H1 (cell line): ENCODE data around the gene NKD2. TPM values are rescaled to one million over a fixed set of nuclear protein-coding genes. Genes with fewer than 3 reads are reported as not detected.

Experiments
- CTCF ChIA-PET: fragments of 300-600 bp; sonication (Branson Sonifier 250); formaldehyde crosslinking; loops from one replicate; lab custom pipeline; 2021; ENCODE audit not compliant: partially characterized antibody; lab: Charles Lee
- POLR2A ChIA-PET: fragments of 300-600 bp; sonication (Branson Sonifier 250); formaldehyde crosslinking; loops from one replicate; lab custom pipeline; 2021; ENCODE audit warnings: inconsistent platforms; ENCODE audit not compliant: partially characterized antibody; lab: Charles Lee
- DNase-seq, 2 experiments: peaks; one replicate each; pipeline versions ENCODE4 v3.0.0 to v3.0.0-alpha.2; 2010 to 2022; ENCODE audit warnings: low spot score in 2 of 2, low read depth in 1 of 2, mixed read lengths in 1 of 2
- FAIRE-seq: peaks from 2 replicates; lab custom pipeline; 2011; peaks lifted over from hg19 to GRCh38; lab: Jason Lieb, UNC
- H2AFZ ChIP-seq: 2 replicates; pipeline ENCODE4 v1.8.1; 2012; ENCODE audit warnings: low read length, inconsistent platforms
- H2AK5ac ChIP-seq: 2 replicates; pipeline ENCODE4 v1.6.1; 2013; ENCODE audit warnings: low read depth, low read length
- H2BK120ac ChIP-seq: replicated peaks from 2 replicates; pipeline ENCODE3; 2013; ENCODE audit warnings: low read depth, low read length, inconsistent platforms
- H2BK12ac ChIP-seq: 2 replicates; pipeline ENCODE4 v1.6.1; 2013; ENCODE audit warnings: low read depth, low read length
- H2BK15ac ChIP-seq: 2 replicates; pipeline ENCODE4 v1.6.1; 2013; ENCODE audit warnings: low read length
- H2BK20ac ChIP-seq: 2 replicates; pipeline ENCODE4 v1.6.1; 2013; ENCODE audit warnings: low read length
- H2BK5ac ChIP-seq: 2 replicates; pipeline ENCODE4 v1.6.1; 2013; ENCODE audit warnings: low read depth, low read length
- H3K14ac ChIP-seq: 2 replicates; pipeline ENCODE4 v1.6.1; 2013; ENCODE audit warnings: inconsistent platforms; ENCODE audit not compliant: insufficient read length
- H3K18ac ChIP-seq: 2 replicates; pipeline ENCODE4 v1.6.1; 2013; ENCODE audit warnings: low read length; ENCODE audit errors: extremely low read depth
- H3K23ac ChIP-seq: 2 replicates; pipeline ENCODE4 v1.6.1; 2013; ENCODE audit warnings: inconsistent platforms; ENCODE audit not compliant: insufficient read length
- H3K23me2 ChIP-seq: 2 replicates; pipeline ENCODE4 v1.6.1; 2013; ENCODE audit warnings: low read depth, low read length
- H3K27ac ChIP-seq: 2 replicates; pipeline ENCODE4 v1.6.1; 2011; ENCODE audit warnings: low read depth, low read length, inconsistent platforms
- H3K27me3 ChIP-seq, 4 experiments: replicated peaks in 1 of 4; 1 replicate in 1 of 4; 2 replicates in 3 of 4; pipeline versions ENCODE4 v1.6.1 to v1.8.1; 2011 to 2013; ENCODE audit warnings: low read length in 3 of 4, mild to moderate bottlenecking in 3 of 4, inconsistent platforms in 2 of 4, mixed read lengths in 2 of 4, moderate library complexity in 1 of 4; ENCODE audit not compliant: control insufficient read depth in 3 of 4, insufficient read depth in 3 of 4; ENCODE audit errors: extremely low read depth in 1 of 4
- H3K36me3 ChIP-seq, 4 experiments: 2 replicates each; pipeline versions ENCODE4 v1.6.1 to v1.8.1; 2011 to 2013; ENCODE audit warnings: mild to moderate bottlenecking in 4 of 4, low read length in 3 of 4, moderate library complexity in 2 of 4, control low read depth in 1 of 4, inconsistent platforms in 1 of 4; ENCODE audit not compliant: insufficient read depth in 4 of 4, control insufficient read depth in 2 of 4
- H3K4ac ChIP-seq: replicated peaks from 2 replicates; pipeline ENCODE3; 2013; ENCODE audit warnings: low read length, low read depth, mixed read lengths, inconsistent platforms; ENCODE audit not compliant: insufficient read length
- H3K4me1 ChIP-seq, 4 experiments: replicated peaks in 1 of 4; 1 replicate in 1 of 4; 2 replicates in 3 of 4; pipeline versions ENCODE4 v1.6.1 to v1.8.1; 2011 to 2013; ENCODE audit warnings: low read length in 3 of 4, inconsistent platforms in 2 of 4, mixed read lengths in 1 of 4; ENCODE audit not compliant: insufficient read depth in 4 of 4, control insufficient read depth in 3 of 4
- H3K4me2 ChIP-seq, 2 experiments: 2 replicates each; pipeline versions ENCODE4 v1.6.1 to v1.8.1; 2011 to 2013; ENCODE audit warnings: low read depth in 2 of 2, low read length in 2 of 2, control low read depth in 1 of 2, inconsistent platforms in 1 of 2, mild to moderate bottlenecking in 1 of 2; ENCODE audit not compliant: insufficient read depth in 1 of 2
- H3K4me3 ChIP-seq, 4 experiments: fragments of 200-600, 300-600 bp in 1 of 4; sonication (generic), shearing (Covaris generic), sonication (Bioruptor Twin) in 1 of 4; 2 replicates each; pipeline versions ENCODE4 v1.5.1 to v1.8.1; 2011 to 2016; ENCODE audit warnings: low read length in 4 of 4, low read depth in 3 of 4, control low read depth in 2 of 4, inconsistent platforms in 2 of 4, mild to moderate bottlenecking in 2 of 4, mixed read lengths in 1 of 4, moderate library complexity in 1 of 4; ENCODE audit not compliant: insufficient read depth in 2 of 4; ENCODE audit errors: extremely low read depth in 1 of 4
- H3K56ac ChIP-seq: replicated peaks from 2 replicates; pipeline ENCODE3; 2013; ENCODE audit warnings: low read depth, mild to moderate bottlenecking, mixed read lengths, low read length, inconsistent platforms; ENCODE audit not compliant: insufficient read length
- H3K79me1 ChIP-seq: 2 replicates; pipeline ENCODE4 v1.6.1; 2013; ENCODE audit warnings: low read depth, low read length, control low read depth
- H3K79me2 ChIP-seq, 2 experiments: 2 replicates each; pipeline versions ENCODE4 v1.6.1 to v1.8.1; 2012 to 2013; ENCODE audit warnings: low read length in 2 of 2, mild to moderate bottlenecking in 2 of 2, inconsistent platforms in 1 of 2; ENCODE audit not compliant: insufficient read depth in 2 of 2, control insufficient read depth in 1 of 2
- H3K9ac ChIP-seq, 4 experiments: replicated peaks in 1 of 4; 1 replicate in 1 of 4; 2 replicates in 3 of 4; pipeline versions ENCODE4 v1.6.1 to v1.8.1; 2011 to 2013; ENCODE audit warnings: low read depth in 3 of 4, low read length in 3 of 4, control low read depth in 2 of 4, mild to moderate bottlenecking in 2 of 4, moderate library complexity in 2 of 4, inconsistent platforms in 1 of 4; ENCODE audit errors: extremely low read depth in 1 of 4
- H3K9me3 ChIP-seq, 2 experiments: 2 replicates each; pipeline versions ENCODE4 v1.6.1 to v1.8.1; 2012 to 2013; ENCODE audit warnings: mild to moderate bottlenecking in 2 of 2, moderate library complexity in 2 of 2, control low read depth in 1 of 2, inconsistent platforms in 1 of 2, low read depth in 1 of 2, low read length in 1 of 2, mixed read lengths in 1 of 2; ENCODE audit not compliant: insufficient read depth in 2 of 2
- H4K20me1 ChIP-seq, 2 experiments: replicated peaks in 1 of 2; 2 replicates each; pipeline versions ENCODE3 to v1.8.1; 2011 to 2013; ENCODE audit warnings: inconsistent platforms in 2 of 2, low read length in 2 of 2, mild to moderate bottlenecking in 1 of 2; ENCODE audit not compliant: insufficient read depth in 2 of 2, control insufficient read depth in 1 of 2
- H4K5ac ChIP-seq: 2 replicates; pipeline ENCODE4 v1.6.1; 2013; ENCODE audit warnings: low read length, low read depth, mixed read lengths, inconsistent platforms; ENCODE audit not compliant: insufficient read length
- H4K8ac ChIP-seq: 2 replicates; pipeline ENCODE4 v1.8.0; 2013; ENCODE audit warnings: mild to moderate bottlenecking, moderate library complexity, low read length, inconsistent platforms; ENCODE audit not compliant: insufficient read depth; ENCODE audit errors: extremely low read depth
- H4K91ac ChIP-seq: replicated peaks from 2 replicates; pipeline ENCODE3; 2013; ENCODE audit warnings: low read length, mixed read lengths, inconsistent platforms; ENCODE audit not compliant: insufficient read length
- ASH2L ChIP-seq: fragments of 200-600, 300-600 bp; sonication (generic); IDR thresholded peaks from one replicate; pipeline ENCODE4 v1.7.1; 2017; ENCODE audit warnings: low read length
- KDM1A ChIP-seq: fragments of 200-600, 300-600 bp; sonication (generic); IDR thresholded peaks from 2 replicates; pipeline ENCODE4 v1.7.1; 2016; ENCODE audit warnings: mild to moderate bottlenecking, low read length, borderline replicate concordance
- PHF8 ChIP-seq: fragments of 200-600 bp; sonication (generic); conservative IDR thresholded peaks from 2 replicates; pipeline ENCODE4 v1.7.1; 2012; ENCODE audit warnings: low read depth, mild to moderate bottlenecking, inconsistent platforms, low read length, moderate library complexity
- SP1 ChIP-seq: IDR thresholded peaks from 2 replicates; pipeline ENCODE4 v1.6.1; 2011; ENCODE audit warnings: low read depth, low read length
- TCF12 ChIP-seq: IDR thresholded peaks from 2 replicates; pipeline ENCODE4 v1.6.1; 2011; ENCODE audit warnings: low read depth, mild to moderate bottlenecking, low read length
- WGBS, 2 experiments: shearing (Covaris generic) in 1 of 2; methylation state at CpG; one replicate each; pipeline versions ENCODE4 v1.1.6 to v1.1.7; 2013 to 2015; ENCODE audit warnings: low lambda C conversion rate in 2 of 2, mixed read lengths in 2 of 2, inconsistent platforms in 1 of 2, low coverage in 1 of 2, missing lambda C conversion rate in 1 of 2; ENCODE audit not compliant: insufficient replicate concordance in 2 of 2, insufficient coverage in 1 of 2, insufficient read length in 1 of 2; ENCODE audit errors: extremely low coverage in 1 of 2, missing lambda C conversion rate in 1 of 2; 5-methylcytosine and 5-hydroxymethylcytosine counted together
- polyA plus RNA-seq, 7 experiments: library from polyadenylated mRNA; depleted of rRNA in 3 of 7; stranded (reverse) in 5 of 7; unstranded in 2 of 7; fragments of >200 nt in 5 of 7; fragments of 200-250 nt in 2 of 7; gene quantifications; 1 replicate in 5 of 7; 2 replicates in 1 of 7; 4 replicates in 1 of 7; pipeline versions ENCODE4 v1.2.1 to v1.2.3, GENCODE V29; 2011 to 2013; ENCODE audit warnings: missing spikeins in 2 of 7, mixed read lengths in 2 of 7
- total RNA-seq: library from RNA; stranded (reverse); fragmentation: NEBNext Ultra II Directional; extraction: Animal tissue kit (Norgen Biotek cat#: 25700); gene quantifications from 2 replicates; pipeline ENCODE4 v1.2.1, GENCODE V29; 2021

Gene NKD2
- total and polyA plus RNA-seq, 2 of the 8 experiments (the other 6 are each of a cell fraction or from before 2014, with no cell fraction given) = 5.5 to 7.9 TPM

DNA sequence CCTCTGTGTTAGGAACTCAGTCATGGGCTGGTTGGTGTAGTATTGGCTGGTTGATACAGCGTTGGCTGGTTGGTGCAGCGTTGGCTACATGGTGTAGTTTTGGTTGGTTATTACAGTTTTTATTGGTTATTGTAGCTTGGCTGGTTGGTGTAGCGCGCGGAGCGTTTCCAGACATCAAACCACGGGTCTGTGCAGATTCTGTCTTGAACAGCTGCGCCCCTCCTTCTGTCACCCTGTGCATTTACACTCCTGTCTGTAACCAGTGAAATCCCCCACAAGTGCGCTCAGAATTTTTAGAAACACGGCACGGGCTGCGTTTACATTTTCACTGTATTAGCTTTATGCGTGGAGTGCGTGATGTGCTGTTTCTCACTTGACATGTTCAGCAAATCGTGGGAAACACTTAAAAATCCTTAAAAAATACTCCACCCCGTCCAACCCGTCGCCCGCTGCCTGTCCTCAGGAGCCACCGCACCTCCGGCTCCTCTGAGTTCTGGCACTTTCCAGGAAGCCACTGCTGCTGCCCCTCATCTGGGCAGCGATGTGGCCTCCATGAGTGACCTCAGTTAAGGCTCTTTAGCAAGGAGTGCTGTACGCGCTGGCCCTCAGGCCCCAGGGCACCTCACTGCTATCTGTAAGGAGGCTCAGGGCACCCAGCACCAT lies 20.8 kb downstream of the NKD2 start:
- Histone ChIP-seq H2BK15ac (peak overlapping the region; percentile 55; the same call in 1 of the 2 replicates), H2BK20ac (no peak overlapping the region), H3K27me3 (no peaks in the 10 kb centered on the region), H3K4ac (no peak overlapping the region), H2AFZ (no peak overlapping the region), H4K20me1 (no peaks in the 10 kb centered on the region), H4K8ac (no peak overlapping the region), H3K79me2 (no peaks in the 10 kb centered on the region), H2AK5ac (no peak overlapping the region), H3K4me3 (no peak overlapping the region), H3K18ac (no peak overlapping the region), H3K14ac (no peak overlapping the region), H2BK12ac (no peak overlapping the region), H3K27ac (no peak overlapping the region), H3K23ac (no peak overlapping the region), H4K5ac (no peak overlapping the region), H3K36me3 (no peaks in the 10 kb centered on the region), H3K9ac (no peak overlapping the region), H3K23me2 (no peaks in the 10 kb centered on the region), H3K79me1 (no peaks in the 10 kb centered on the region), H3K4me1 (peaks cover 0 to 3% (median 1%) of the 10 kb centered on the region in 4 experiments; a peak in 3 of 7 replicates), H2BK120ac (no peak overlapping the region), H2BK5ac (no peak overlapping the region), H3K56ac (no peak overlapping the region), H3K9me3 (no peaks in the 10 kb centered on the region), H3K4me2 (no peak overlapping the region), H4K91ac (no peak overlapping the region)
- TF ChIP-seq PHF8 = no peak
- no peak for TF ChIP-seq TCF12
- TF ChIP-seq SP1 = no peak
- TF ChIP-seq ASH2L = no peak
- no peak for TF ChIP-seq KDM1A
- ChIA-PET CTCF (interaction anchor here (1.0 to 3.5 kb wide), 7 partner anchors 10 to 138 kb away, joined by 4 to 16 read pairs (median 6); partner anchors contain the start of gene NKD2), POLR2A (interaction anchor here (1.4 kb wide), 1 partner anchor 18 kb away, joined by 3 read pairs; no protein-coding TSS in a partner anchor)
- FAIRE-seq (no peak), DNase-seq (no peak)
- 88% methylated on average over 22 of the region's 24 CpGs; no CpG with 5 or more reads in 1 of the 2 experiments for WGBS, 2 experiments
